ENCODE measurements around the gene NCAPH2. TPM values are rescaled to one million over a fixed set of nuclear protein-coding genes. Genes with fewer than 3 reads are reported as not detected.

Gene NCAPH2
- total RNA-seq, 1 donor from 2014 or later, result 45.7 TPM

DNA sequence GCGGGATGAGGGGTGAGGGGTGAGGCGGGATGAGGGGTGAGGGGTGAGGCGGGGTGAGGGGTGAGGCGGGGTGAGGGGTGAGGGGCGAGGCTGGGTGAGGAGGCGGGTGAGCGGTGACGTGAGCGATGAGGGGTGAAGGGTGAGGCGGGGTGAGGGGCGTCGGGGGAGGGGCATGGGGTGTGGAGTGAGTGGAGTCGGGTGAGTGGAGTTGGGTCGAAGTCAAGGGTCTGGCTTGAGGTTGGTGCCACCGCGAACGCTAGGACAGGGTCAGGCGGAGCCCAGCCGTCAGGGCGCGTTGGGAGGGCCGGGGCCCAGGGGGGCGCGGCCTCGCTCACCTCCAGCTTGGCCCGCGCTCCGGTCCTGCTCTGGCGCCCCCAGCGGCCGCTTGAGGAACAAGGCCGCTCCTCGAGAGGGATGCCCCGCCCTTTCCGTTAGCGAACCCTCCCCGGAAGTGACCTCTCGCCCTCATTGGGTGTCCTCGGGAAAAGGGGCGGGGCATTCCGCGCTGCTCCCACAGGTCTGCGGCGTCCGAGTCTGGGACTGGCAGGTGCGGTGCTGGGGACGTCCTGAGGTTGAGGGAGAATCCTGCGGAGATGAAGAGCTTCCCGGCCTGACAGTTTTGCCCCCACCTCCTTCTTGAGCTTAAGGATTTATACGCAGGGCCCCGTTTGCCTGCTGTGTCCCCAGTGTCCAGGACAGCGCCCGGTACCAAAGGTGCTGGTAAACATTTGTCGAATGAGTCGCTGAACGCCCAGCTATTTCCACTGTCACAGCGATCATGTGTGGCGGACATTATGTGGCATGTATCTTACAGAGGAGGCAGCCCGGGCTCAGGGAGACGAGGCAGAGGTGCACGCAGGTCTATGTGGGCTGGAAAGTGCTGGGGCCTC is 54.7 kb downstream of the NCAPH2 start, which contains the start of gene SYCE3:
Gene SYCE3 (minus strand): TSS at position 397 of the 890 bp plus-strand sequence. CDS start 6,514 bp downstream, outside the sequence.
- Histone ChIP-seq H3K27ac (peak within 1 kb of the TSS; percentile 9), H3K27me3 (no peaks in the 10 kb centered on the region), H3K36me3 (no peaks in the 10 kb centered on the region), H3K9me3 (no peaks in the 10 kb centered on the region), H3K4me3 (peak within 1 kb of the TSS; percentile 50 to 55), H3K4me1 (peaks cover 17% of the 10 kb centered on the region)
- intact Hi-C loops (cut with DNase I), result no loop called here
- peak in 1 of 2 donors; percentile 13 for TF ChIP-seq POLR2A (IDR thresholded peaks at IDR 0.05)
- peak; percentile 78 to 81 for TF ChIP-seq POLR2AphosphoS5 (IDR thresholded peaks at IDR 0.05; ENCODE audit: insufficient read depth in 1 of 2, low read depth in 1 of 2)
- TF ChIP-seq, protein P1, sequence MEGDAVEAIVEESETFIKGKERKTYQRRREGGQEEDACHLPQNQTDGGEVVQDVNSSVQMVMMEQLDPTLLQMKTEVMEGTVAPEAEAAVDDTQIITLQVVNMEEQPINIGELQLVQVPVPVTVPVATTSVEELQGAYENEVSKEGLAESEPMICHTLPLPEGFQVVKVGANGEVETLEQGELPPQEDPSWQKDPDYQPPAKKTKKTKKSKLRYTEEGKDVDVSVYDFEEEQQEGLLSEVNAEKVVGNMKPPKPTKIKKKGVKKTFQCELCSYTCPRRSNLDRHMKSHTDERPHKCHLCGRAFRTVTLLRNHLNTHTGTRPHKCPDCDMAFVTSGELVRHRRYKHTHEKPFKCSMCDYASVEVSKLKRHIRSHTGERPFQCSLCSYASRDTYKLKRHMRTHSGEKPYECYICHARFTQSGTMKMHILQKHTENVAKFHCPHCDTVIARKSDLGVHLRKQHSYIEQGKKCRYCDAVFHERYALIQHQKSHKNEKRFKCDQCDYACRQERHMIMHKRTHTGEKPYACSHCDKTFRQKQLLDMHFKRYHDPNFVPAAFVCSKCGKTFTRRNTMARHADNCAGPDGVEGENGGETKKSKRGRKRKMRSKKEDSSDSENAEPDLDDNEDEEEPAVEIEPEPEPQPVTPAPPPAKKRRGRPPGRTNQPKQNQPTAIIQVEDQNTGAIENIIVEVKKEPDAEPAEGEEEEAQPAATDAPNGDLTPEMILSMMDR (IDR thresholded peaks at IDR 0.05), result peak; percentile 79 to 91 (median 86)
- DNase-seq (ENCODE audit: extremely low spot score in 2 of 2), result no peak

GRCh38 chr22:50563413-50564160 is 55.6 kb downstream of the NCAPH2 start:
- Histone ChIP-seq H3K27ac (peak overlapping the region; percentile 9), H3K4me3 (peak overlapping the region; percentile 50 to 55), H3K27me3 (no peaks in the 10 kb centered on the region), H3K9me3 (no peaks in the 10 kb centered on the region), H3K36me3 (no peaks in the 10 kb centered on the region), H3K4me1 (peaks cover 17% of the 10 kb centered on the region)
- intact Hi-C loops (cut with DNase I), result no loop called here
- TF ChIP-seq POLR2A (IDR thresholded peaks at IDR 0.05) (no peak), POLR2AphosphoS5 (IDR thresholded peaks at IDR 0.05; ENCODE audit: insufficient read depth in 1 of 2, low read depth in 1 of 2) (no peak)
- TF ChIP-seq, protein P1 (IDR thresholded peaks at IDR 0.05), result no peak
- DNase-seq (ENCODE audit: extremely low spot score in 2 of 2), result no peak

GRCh38 chr22:50564289-50564688 is 56.3 kb downstream of the NCAPH2 start:
- DNase-seq (ENCODE audit: extremely low spot score in 2 of 2), result no peak
- Histone ChIP-seq H3K4me1 (peaks cover 17% of the 10 kb centered on the region), H3K4me3 (no peak overlapping the region), H3K9me3 (no peaks in the 10 kb centered on the region), H3K27ac (no peak overlapping the region), H3K36me3 (no peaks in the 10 kb centered on the region), H3K27me3 (no peaks in the 10 kb centered on the region)
- no peak for TF ChIP-seq POLR2A (IDR thresholded peaks at IDR 0.05)
- TF ChIP-seq, protein P1 (IDR thresholded peaks at IDR 0.05), result no peak
- no peak for TF ChIP-seq POLR2AphosphoS5 (IDR thresholded peaks at IDR 0.05; ENCODE audit: insufficient read depth in 1 of 2, low read depth in 1 of 2)
- intact Hi-C loops (cut with DNase I), result no loop called here

- H3K27ac ChIP-seq, result no peak overlapping the region
- H3K27me3 ChIP-seq, result no peaks in the 10 kb centered on the region
- no peaks in the 10 kb centered on the region for H3K9me3 ChIP-seq
- peaks cover 0 to 9% of the 10 kb centered on the region in 2 donors for H3K36me3 ChIP-seq
- TF ChIP-seq POLR2AphosphoS5 (IDR thresholded peaks at IDR 0.05; ENCODE audit: insufficient read depth in 1 of 2, low read depth in 1 of 2) (no peak), POLR2A (IDR thresholded peaks at IDR 0.05) (no peak)
- TF ChIP-seq, protein P1 (IDR thresholded peaks at IDR 0.05), result no peak
- peaks cover 13% of the 10 kb centered on the region for H3K4me1 ChIP-seq
- intact Hi-C loops (cut with DNase I), result no loop called here
- DNase-seq (ENCODE audit: extremely low spot score in 2 of 2), result no peak
- no peak overlapping the region for H3K4me3 ChIP-seq
These were observed 59.8 kb downstream of the NCAPH2 start for GRCh38 chr22:50567721-50568252.
